ENCODE measurements around the gene SORCS1. TPM values are rescaled to one million over a fixed set of nuclear protein-coding genes. Genes with fewer than 3 reads are reported as not detected.

Gene SORCS1
- polyA plus RNA-seq, 1 of the 3 experiments (the other 2 are of a cell fraction), result 0.66 TPM

DNA sequence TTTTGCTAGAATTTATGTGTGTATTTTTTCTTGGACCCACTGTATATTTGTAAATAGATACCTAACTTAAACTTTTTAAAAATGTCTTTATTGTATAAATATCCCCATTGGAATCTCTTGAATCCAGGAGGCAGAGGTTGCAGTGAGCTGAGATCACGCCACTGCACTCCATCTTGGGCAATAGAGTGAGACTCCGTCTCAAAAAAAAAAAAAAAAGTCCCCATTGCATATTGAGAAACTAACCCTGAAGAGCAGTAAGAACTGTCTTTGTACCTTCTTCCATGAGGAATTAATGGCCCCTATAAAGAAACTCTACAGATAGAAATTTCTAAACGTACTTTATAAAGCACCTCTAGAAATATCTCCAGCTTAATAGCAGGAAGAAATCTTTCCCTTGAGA is 504.0 kb downstream of the SORCS1 start:
- Histone ChIP-seq H3K79me2 (ENCODE audit: insufficient read depth) (no peaks in the 10 kb centered on the region), H3K4me2 (no peak overlapping the region), H3K36me3 (replicated peaks in 1 of 2; ENCODE audit: control insufficient read depth in 1 of 2, insufficient read depth in 2 of 2, low read length in 1 of 2) (no peaks in the 10 kb centered on the region), H4K20me1 (ENCODE audit: insufficient read depth) (no peaks in the 10 kb centered on the region), H3K9ac (no peak overlapping the region), H3K4me1 (ENCODE audit: control insufficient read depth in 1 of 2, insufficient read depth in 2 of 2, low read depth in 1 of 2, low read length in 1 of 2) (no peaks in the 10 kb centered on the region), H3K4me3 (ENCODE audit: low read depth in 2 of 2, low read length in 1 of 2) (no peak overlapping the region), H3K27ac (ENCODE audit: low read depth in 2 of 2, low read length in 1 of 2) (no peak overlapping the region), H3K9me2 (no peaks in the 10 kb centered on the region), H3F3A (replicated peaks; ENCODE audit: insufficient read depth) (no peaks in the 10 kb centered on the region), H3K9me3 (no peaks in the 10 kb centered on the region), H3K27me3 (ENCODE audit: insufficient read depth) (no peaks in the 10 kb centered on the region), H2AFZ (ENCODE audit: low read depth) (no peak overlapping the region)
- no peak for DNase-seq
- WGBS (ENCODE audit: low lambda C conversion rate), result 27% methylated on average over 3 of the region's 3 CpGs
- POLR2A ChIA-PET, result no interaction called here
- TF ChIP-seq FOSL2 (IDR thresholded peaks at IDR 0.05; ENCODE audit: borderline replicate concordance, low read depth) (no peak), NFIC (IDR thresholded peaks at IDR 0.05; ENCODE audit: borderline replicate concordance) (no peak), TAF1 (IDR thresholded peaks at IDR 0.05; ENCODE audit: borderline replicate concordance, low read depth, low read length) (no peak), FOXM1 (IDR thresholded peaks at IDR 0.05; ENCODE audit: low read depth) (no peak), RXRA (IDR thresholded peaks at IDR 0.05; ENCODE audit: borderline replicate concordance, low read depth) (no peak), TEAD4 (IDR thresholded peaks at IDR 0.05; ENCODE audit: borderline replicate concordance, insufficient read depth) (no peak), EZH2phosphoT487 (IDR thresholded peaks at IDR 0.05; ENCODE audit: borderline replicate concordance, low read depth) (no peak), RAD21 (IDR thresholded peaks at IDR 0.05; ENCODE audit: low read length) (no peak)
- CTCF ChIA-PET, result interaction anchor here (0.6 to 1.2 kb wide), 4 partner anchors 13 to 436 kb away, joined by 3 read pairs; no protein-coding TSS in a partner anchor

DNA sequence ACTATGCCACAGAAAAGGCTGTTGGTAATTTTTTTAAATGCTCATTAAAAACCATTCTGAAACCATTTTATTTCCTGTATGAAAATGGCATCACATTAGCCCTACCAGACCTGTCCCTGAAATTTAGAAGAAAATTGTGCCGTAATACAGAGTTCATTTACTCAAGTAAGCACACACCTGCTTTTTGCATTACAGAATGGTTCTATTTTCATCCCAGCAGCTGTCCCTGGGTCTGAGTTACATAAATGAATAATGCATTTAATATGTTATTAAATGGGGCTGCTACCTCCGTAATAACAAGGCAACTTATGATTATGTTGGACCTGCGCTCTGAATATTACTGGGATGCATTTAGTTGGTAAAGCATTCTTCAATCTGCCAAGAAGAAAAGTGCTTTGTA is 508.9 kb downstream of the SORCS1 start:
- POLR2A ChIA-PET, result no interaction called here

GRCh38 chr10:106655165-106655564 is 509.3 kb downstream of the SORCS1 start:
- POLR2A ChIA-PET, result no interaction called here
- CTCF ChIA-PET, result interaction anchor here (1.0 kb wide), 1 partner anchor 50 kb away, joined by 3 read pairs; no protein-coding TSS in a partner anchor
- Histone ChIP-seq H3K9ac (no peak overlapping the region), H3K27me3 (ENCODE audit: insufficient read depth) (no peaks in the 10 kb centered on the region), H3K9me3 (no peaks in the 10 kb centered on the region), H3K27ac (ENCODE audit: low read depth in 2 of 2, low read length in 1 of 2) (no peak overlapping the region), H3K36me3 (replicated peaks in 1 of 2; ENCODE audit: control insufficient read depth in 1 of 2, insufficient read depth in 2 of 2, low read length in 1 of 2) (peaks cover 0 to 2% of the 10 kb centered on the region in 2 experiments), H4K20me1 (ENCODE audit: insufficient read depth) (no peaks in the 10 kb centered on the region), H2AFZ (ENCODE audit: low read depth) (no peak overlapping the region), H3F3A (replicated peaks; ENCODE audit: insufficient read depth) (no peaks in the 10 kb centered on the region), H3K4me1 (ENCODE audit: control insufficient read depth in 1 of 2, insufficient read depth in 2 of 2, low read depth in 1 of 2, low read length in 1 of 2) (no peaks in the 10 kb centered on the region), H3K79me2 (ENCODE audit: insufficient read depth) (no peaks in the 10 kb centered on the region), H3K4me2 (no peak overlapping the region), H3K9me2 (no peaks in the 10 kb centered on the region), H3K4me3 (ENCODE audit: low read depth in 2 of 2, low read length in 1 of 2) (no peak overlapping the region)
- TF ChIP-seq TAF1 (IDR thresholded peaks at IDR 0.05; ENCODE audit: borderline replicate concordance, low read depth, low read length) (no peak), CHD2 (IDR thresholded peaks at IDR 0.05; ENCODE audit: low read length, partially characterized antibody) (no peak)
- TF ChIP-seq, protein P1, sequence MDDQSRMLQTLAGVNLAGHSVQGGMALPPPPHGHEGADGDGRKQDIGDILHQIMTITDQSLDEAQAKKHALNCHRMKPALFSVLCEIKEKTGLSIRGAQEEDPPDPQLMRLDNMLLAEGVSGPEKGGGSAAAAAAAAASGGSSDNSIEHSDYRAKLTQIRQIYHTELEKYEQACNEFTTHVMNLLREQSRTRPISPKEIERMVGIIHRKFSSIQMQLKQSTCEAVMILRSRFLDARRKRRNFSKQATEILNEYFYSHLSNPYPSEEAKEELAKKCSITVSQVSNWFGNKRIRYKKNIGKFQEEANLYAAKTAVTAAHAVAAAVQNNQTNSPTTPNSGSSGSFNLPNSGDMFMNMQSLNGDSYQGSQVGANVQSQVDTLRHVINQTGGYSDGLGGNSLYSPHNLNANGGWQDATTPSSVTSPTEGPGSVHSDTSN (IDR thresholded peaks at IDR 0.05), result no peak
- DNase-seq, result no peak

More for the DNA sequence above, 508.9 kb downstream of the SORCS1 start:
- no peak overlapping the region for H3K27ac ChIP-seq (ENCODE audit: low read depth in 2 of 2, low read length in 1 of 2)
- CTCF ChIA-PET, result interaction anchor here (1.0 kb wide), 1 partner anchor 50 kb away, joined by 3 read pairs; no protein-coding TSS in a partner anchor
- no peak for DNase-seq
- no peaks in the 10 kb centered on the region for H3K9me2 ChIP-seq
- H4K20me1 ChIP-seq (ENCODE audit: insufficient read depth), result no peaks in the 10 kb centered on the region
- TF ChIP-seq TAF1 (IDR thresholded peaks at IDR 0.05; ENCODE audit: borderline replicate concordance, low read depth, low read length) (no peak), MXI1 (IDR thresholded peaks at IDR 0.05; ENCODE audit: low read depth, low read length) (no peak), GABPA (IDR thresholded peaks at IDR 0.05; ENCODE audit: low read depth) (no peak), SIN3A (IDR thresholded peaks at IDR 0.05; ENCODE audit: borderline replicate concordance, low read depth, low read length) (no peak), JUND (IDR thresholded peaks at IDR 0.05) (no peak)
- no peaks in the 10 kb centered on the region for H3F3A ChIP-seq (replicated peaks; ENCODE audit: insufficient read depth)
- H3K4me3 ChIP-seq (ENCODE audit: low read depth in 2 of 2, low read length in 1 of 2), result no peak overlapping the region
- H3K36me3 ChIP-seq (replicated peaks in 1 of 2; ENCODE audit: control insufficient read depth in 1 of 2, insufficient read depth in 2 of 2, low read length in 1 of 2), result peaks cover 0 to 2% of the 10 kb centered on the region in 2 experiments
- H3K9ac ChIP-seq, result no peak overlapping the region
- 66% methylated on average over 3 of the region's 3 CpGs for WGBS (ENCODE audit: low lambda C conversion rate)
- H3K79me2 ChIP-seq (ENCODE audit: insufficient read depth), result no peaks in the 10 kb centered on the region
- no peak overlapping the region for H3K4me2 ChIP-seq
- H2AFZ ChIP-seq (ENCODE audit: low read depth), result no peak overlapping the region
- H3K4me1 ChIP-seq (ENCODE audit: control insufficient read depth in 1 of 2, insufficient read depth in 2 of 2, low read depth in 1 of 2, low read length in 1 of 2), result no peaks in the 10 kb centered on the region
- no peaks in the 10 kb centered on the region for H3K27me3 ChIP-seq (ENCODE audit: insufficient read depth)
- H3K9me3 ChIP-seq, result no peaks in the 10 kb centered on the region
